OCI-LY7 (cell line): Measurements from ENCODE around the gene HNRNPU.

Experiments
- CTCF ChIP-seq: fragments of 200-600 bp; sonication (generic); conservative IDR thresholded peaks from 2 replicates; pipeline ENCODE4 v1.5.1; 2014; ENCODE audit warnings: mild to moderate bottlenecking, antibody characterized with exemption, low read length, moderate library complexity, mixed read lengths
- EZH2phosphoT487 ChIP-seq: fragments of 200-600 bp; sonication (generic); IDR thresholded peaks from 2 replicates; pipeline ENCODE4 v1.6.1; 2018; ENCODE audit warnings: low read depth, borderline replicate concordance, mild to moderate bottlenecking, mixed run types, antibody characterized with exemption, low read length, moderate library complexity, mixed read lengths

- TF ChIP-seq CTCF: no peak
- no peak for TF ChIP-seq EZH2phosphoT487
These were observed 22.9 kb upstream of the HNRNPU start for GRCh38 chr1:244887281-244887680.
